HG03097 (cell line): ENCODE measurements around the gene KAT6B.
"Not testable (repeated sequence)": the region's sequence is repeated elsewhere in the genome, so short reads cannot be mapped to it uniquely, and the experiment has no call there.

Source experiments
- ATAC-seq: cut with Tn5 transposase; IDR thresholded peaks from one replicate; pipeline ENCODE4 v1.9.1; 2021; ENCODE audit not compliant: unreplicated experiment, low FRiP score

The KAT6B gene

GRCh38 chr10:74913377-74913979 is 87.1 kb downstream of the KAT6B start:
- no peak for ATAC-seq

- no peak for ATAC-seq
Measured at GRCh38 chr10:74916283-74916682, 89.9 kb downstream of the KAT6B start.

GRCh38 chr10:74917481-74918077 is 91.2 kb downstream of the KAT6B start:
- no peak for ATAC-seq

GRCh38 chr10:74919671-74920070 is 93.3 kb downstream of the KAT6B start:
- no peak for ATAC-seq

- not testable (repeated sequence) for ATAC-seq
Measured at GRCh38 chr10:74921070-74921469, 94.7 kb downstream of the KAT6B start.

GRCh38 chr10:74921744-74922143 is 95.3 kb downstream of the KAT6B start:
- ATAC-seq: no peak

- no peak for ATAC-seq
Measured at GRCh38 chr10:74922921-74923320, 96.5 kb downstream of the KAT6B start.

- no peak for ATAC-seq
Measured at GRCh38 chr10:74923556-74923955, 97.2 kb downstream of the KAT6B start.

- no peak for ATAC-seq
Measured at GRCh38 chr10:74924251-74924963, 98.0 kb downstream of the KAT6B start.

- no peak for ATAC-seq
Measured at GRCh38 chr10:74925291-74925690, 98.9 kb downstream of the KAT6B start.

GRCh38 chr10:74925708-74926107 is 99.3 kb downstream of the KAT6B start:
- no peak for ATAC-seq

- no peak for ATAC-seq
Measured at GRCh38 chr10:74926791-74927585, 100.6 kb downstream of the KAT6B start.

GRCh38 chr10:74927701-74928100 is 101.3 kb downstream of the KAT6B start:
- ATAC-seq: no peak

GRCh38 chr10:74928742-74929191 is 102.4 kb downstream of the KAT6B start:
- ATAC-seq: no peak

GRCh38 chr10:74929197-74929596 is 102.8 kb downstream of the KAT6B start:
- no peak for ATAC-seq

- ATAC-seq: no peak
Measured at GRCh38 chr10:74930965-74931364, 104.6 kb downstream of the KAT6B start.

GRCh38 chr10:74932648-74933047 is 106.2 kb downstream of the KAT6B start:
- no peak for ATAC-seq

GRCh38 chr10:74934100-74934812 is 107.9 kb downstream of the KAT6B start:
- ATAC-seq: no peak

GRCh38 chr10:74936577-74937265 is 110.3 kb downstream of the KAT6B start:
- ATAC-seq: no peak
